ENCODE data around the gene YES1.

YES1 gene

GRCh38 chr18:801137-801536 lies 10.9 kb downstream of the YES1 start (continued):
- TF ChIP-seq TRIM28 (IDR thresholded peaks at IDR 0.05; ENCODE audit: borderline replicate concordance, low read length) (no peak), HIC1 (tag by site-specific recombination; IDR thresholded peaks at IDR 0.05) (no peak), ZNF239 (tag by site-specific recombination; IDR thresholded peaks at IDR 0.05) (no peak), KLF17 (tag by site-specific recombination; IDR thresholded peaks at IDR 0.05) (no peak), ZNF324 (tag by site-specific recombination; IDR thresholded peaks at IDR 0.05) (no peak), SP7 (tag by site-specific recombination; IDR thresholded peaks at IDR 0.05) (no peak), ZNF639 (tag by site-specific recombination; IDR thresholded peaks at IDR 0.05) (no peak), ZNF830 (tag by site-specific recombination; IDR thresholded peaks at IDR 0.05; ENCODE audit: low read depth) (no peak)

- Histone ChIP-seq H3K4me1 (ENCODE audit: control insufficient read depth, insufficient read depth, low read length) (peaks cover 13% of the 10 kb centered on the region), H3K27ac (ENCODE audit: extremely low read depth, low read depth, low read length) (no peak overlapping the region), H3K4me3 (ENCODE audit: low read depth, low read length) (no peak overlapping the region), H3K36me3 (ENCODE audit: control insufficient read depth in 2 of 2, insufficient read depth in 1 of 2, low read length in 2 of 2) (no peaks in the 10 kb centered on the region; a peak in 1 of 3 replicates), H3K9me3 (ENCODE audit: control insufficient read depth, insufficient read depth, low read depth, low read length) (no peaks in the 10 kb centered on the region)
- CTCF ChIA-PET: interaction anchor here (0.6 to 1.1 kb wide), 5 partner anchors 12 to 170 kb away, joined by 4 to 6 read pairs (median 5); no protein-coding TSS in a partner anchor
- POLR2A ChIA-PET: no interaction called here
- no peak for TF ChIP-seq ZBTB20 (tag by site-specific recombination; IDR thresholded peaks at IDR 0.05)
- TF ChIP-seq CTCF (tag by site-specific recombination; IDR thresholded peaks at IDR 0.05): no peak
- TF ChIP-seq ZNF10 (tag by site-specific recombination; IDR thresholded peaks at IDR 0.05): no peak
- TF ChIP-seq ZNF140 (tag by site-specific recombination; IDR thresholded peaks at IDR 0.05): no peak
- no peak for TF ChIP-seq FEZF1 (tag by site-specific recombination; IDR thresholded peaks at IDR 0.05)
- TF ChIP-seq ELK4 (IDR thresholded peaks at IDR 0.05; ENCODE audit: borderline replicate concordance, low read depth, low read length): no peak
- no peak for TF ChIP-seq SP3 (tag by site-specific recombination; IDR thresholded peaks at IDR 0.05)
- no peak for TF ChIP-seq ZNF837 (tag by site-specific recombination; IDR thresholded peaks at IDR 0.05)
- no peak for TF ChIP-seq ZNF621 (tag by site-specific recombination; IDR thresholded peaks at IDR 0.05)
- TF ChIP-seq ZNF169 (tag by site-specific recombination; IDR thresholded peaks at IDR 0.05): no peak
- TF ChIP-seq PBX3 (CRISPR knock-in tag; IDR thresholded peaks at IDR 0.05): no peak
- no peak for TF ChIP-seq ZNF544 (tag by site-specific recombination; IDR thresholded peaks at IDR 0.05)
Measured at GRCh38 chr18:799943-800342, 12.1 kb downstream of the YES1 start.
